ENCODE data around the gene UBALD2. TPM values are rescaled to one million over a fixed set of nuclear protein-coding genes. Genes with fewer than 3 reads are reported as not detected.
A peak's percentile ranks its signal among the peaks of the same experiment; 100 is the strongest.

Gene UBALD2
- polyA plus RNA-seq, 1 donor (not counting 4 experiments of a cell fraction or from before 2014, with no cell fraction given), result 33.9 TPM

DNA sequence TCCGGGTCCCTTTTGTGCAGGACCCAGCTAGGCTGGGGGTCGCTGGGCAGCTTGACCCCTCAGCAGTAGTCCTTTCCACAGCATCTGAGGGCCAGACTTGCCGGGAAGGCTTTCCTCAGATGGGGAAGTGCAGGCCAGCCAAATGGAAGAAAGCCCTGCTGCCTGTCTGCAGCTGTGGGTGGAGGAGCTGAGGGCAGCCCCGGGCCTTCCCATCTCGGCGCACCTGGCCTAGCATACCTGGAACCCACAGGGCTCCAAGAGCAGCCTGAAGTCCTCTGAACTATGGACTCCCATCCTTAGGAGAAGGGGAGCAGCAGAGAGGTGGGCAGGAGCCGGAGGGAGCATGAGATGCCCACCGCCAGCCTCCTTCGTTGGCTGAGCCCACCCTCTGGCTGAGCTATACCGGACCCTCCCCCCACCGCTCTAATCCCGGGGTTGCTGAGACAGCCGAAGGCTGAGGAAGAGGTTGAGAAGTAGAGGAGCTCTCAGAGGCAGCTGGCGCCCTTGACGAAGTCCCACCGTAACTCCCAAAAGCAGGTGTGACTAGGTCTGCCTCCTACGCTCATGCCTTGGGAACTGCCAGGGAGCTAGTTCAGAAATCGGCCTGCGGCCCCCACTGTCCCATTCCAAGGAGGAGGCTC is 13.2 kb downstream of the UBALD2 start:
- H3K79me2 ChIP-seq (ENCODE audit: control insufficient read depth, insufficient read depth, low read length), result no peaks in the 10 kb centered on the region
- no peak for DNase-seq (ENCODE audit: low read depth, low spot score)
- H3K27me3 ChIP-seq (ENCODE audit: control insufficient read depth, extremely low read depth, insufficient read depth, low read length), result no peaks in the 10 kb centered on the region
- H3K36me3 ChIP-seq (ENCODE audit: control insufficient read depth in 2 of 2, extremely low read depth in 1 of 2, insufficient read depth in 2 of 2, low read length in 2 of 2), result no peaks in the 10 kb centered on the region
- H3K4me2 ChIP-seq (ENCODE audit: control insufficient read depth, extremely low read depth, insufficient read depth, low read depth, low read length), result no peak overlapping the region
- TF ChIP-seq, protein P1, sequence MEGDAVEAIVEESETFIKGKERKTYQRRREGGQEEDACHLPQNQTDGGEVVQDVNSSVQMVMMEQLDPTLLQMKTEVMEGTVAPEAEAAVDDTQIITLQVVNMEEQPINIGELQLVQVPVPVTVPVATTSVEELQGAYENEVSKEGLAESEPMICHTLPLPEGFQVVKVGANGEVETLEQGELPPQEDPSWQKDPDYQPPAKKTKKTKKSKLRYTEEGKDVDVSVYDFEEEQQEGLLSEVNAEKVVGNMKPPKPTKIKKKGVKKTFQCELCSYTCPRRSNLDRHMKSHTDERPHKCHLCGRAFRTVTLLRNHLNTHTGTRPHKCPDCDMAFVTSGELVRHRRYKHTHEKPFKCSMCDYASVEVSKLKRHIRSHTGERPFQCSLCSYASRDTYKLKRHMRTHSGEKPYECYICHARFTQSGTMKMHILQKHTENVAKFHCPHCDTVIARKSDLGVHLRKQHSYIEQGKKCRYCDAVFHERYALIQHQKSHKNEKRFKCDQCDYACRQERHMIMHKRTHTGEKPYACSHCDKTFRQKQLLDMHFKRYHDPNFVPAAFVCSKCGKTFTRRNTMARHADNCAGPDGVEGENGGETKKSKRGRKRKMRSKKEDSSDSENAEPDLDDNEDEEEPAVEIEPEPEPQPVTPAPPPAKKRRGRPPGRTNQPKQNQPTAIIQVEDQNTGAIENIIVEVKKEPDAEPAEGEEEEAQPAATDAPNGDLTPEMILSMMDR (optimal IDR thresholded peaks at IDR 0.05 in 1 of 3, IDR thresholded peaks at IDR 0.05 in 1 of 3, conservative IDR thresholded peaks at IDR 0.05 in 1 of 3; ENCODE audit: extremely low read depth in 1 of 3, insufficient read depth in 2 of 3, low read length in 3 of 3), result no peak
- TF ChIP-seq EZH2 (IDR thresholded peaks at IDR 0.05; ENCODE audit: low read length), result no peak
- no peaks in the 10 kb centered on the region for H3K9me3 ChIP-seq (ENCODE audit: control insufficient read depth, low read depth, low read length)
- FAIRE-seq, result no peak
- H2AFZ ChIP-seq (ENCODE audit: control insufficient read depth, low read length), result no peak overlapping the region
- no peak overlapping the region for H3K27ac ChIP-seq (ENCODE audit: control insufficient read depth, insufficient read depth, low read length)
- H3K4me1 ChIP-seq (ENCODE audit: control insufficient read depth, extremely low read depth, insufficient read depth, low read length), result no peaks in the 10 kb centered on the region
- H3K9me1 ChIP-seq (ENCODE audit: control insufficient read depth, extremely low read depth, insufficient read depth, low read length), result no peaks in the 10 kb centered on the region
- H3K9ac ChIP-seq (ENCODE audit: control insufficient read depth, extremely low read depth, insufficient read depth, low read length), result no peak overlapping the region
- H3K4me3 ChIP-seq (ENCODE audit: control insufficient read depth in 2 of 3, extremely low read depth in 1 of 3, insufficient read depth in 2 of 3, low read depth in 1 of 3, low read length in 3 of 3), result no peak overlapping the region
- no peaks in the 10 kb centered on the region for H4K20me1 ChIP-seq (ENCODE audit: control insufficient read depth, extremely low read depth, insufficient read depth, low read length)
- dilution Hi-C loops (cut with MboI; ENCODE audit: extremely low pct_ligation_motif_present, low sequenced_read_pairs), result no loop called here

DNA sequence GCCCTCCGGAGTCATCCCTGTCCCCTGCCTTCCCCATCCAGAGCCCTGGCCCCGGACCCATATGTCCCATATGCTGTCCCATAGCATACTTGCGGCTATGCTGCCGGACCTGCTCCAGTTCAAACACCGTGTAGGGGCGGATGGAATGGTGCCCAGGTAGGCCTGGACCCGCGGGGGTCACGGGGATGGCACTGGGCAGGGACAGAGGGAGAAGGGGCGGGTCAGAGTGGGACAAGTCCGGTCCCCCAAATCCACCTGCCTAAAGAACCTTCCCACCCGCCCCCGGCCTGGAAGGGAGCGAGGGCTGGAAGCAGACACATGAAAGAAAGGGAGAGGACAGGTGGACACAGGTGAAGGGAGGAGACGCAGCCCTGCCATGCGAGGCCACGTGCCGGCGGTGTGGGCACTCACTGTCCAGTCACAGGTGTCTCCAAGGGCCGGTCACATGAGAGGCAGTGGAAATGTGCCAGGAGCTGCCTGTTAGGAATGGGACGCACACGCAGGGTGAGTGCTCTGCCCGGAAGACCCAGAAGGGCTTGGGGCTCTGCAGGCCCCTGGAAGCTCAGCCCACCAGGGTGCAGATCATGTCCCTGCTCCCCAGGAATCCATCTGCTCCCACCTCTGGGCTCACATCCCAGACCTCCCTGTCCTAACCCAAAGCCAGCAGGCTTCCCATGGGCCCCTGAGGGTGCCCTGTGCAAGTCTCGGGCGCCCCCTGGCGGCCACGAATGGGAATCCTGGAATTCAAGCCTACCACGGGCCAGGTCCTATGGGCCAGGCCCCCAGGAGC is 14.0 kb downstream of the UBALD2 start:
- DNase-seq (ENCODE audit: low read depth, low spot score), result no peak
- dilution Hi-C loops (cut with MboI; ENCODE audit: extremely low pct_ligation_motif_present, low sequenced_read_pairs), result no loop called here

More for the DNA sequence above, 14.0 kb downstream of the UBALD2 start:
- Histone ChIP-seq H3K4me3 (ENCODE audit: control insufficient read depth in 2 of 3, extremely low read depth in 1 of 3, insufficient read depth in 2 of 3, low read depth in 1 of 3, low read length in 3 of 3) (no peak overlapping the region), H3K27ac (ENCODE audit: control insufficient read depth, insufficient read depth, low read length) (no peak overlapping the region), H3K9ac (ENCODE audit: control insufficient read depth, extremely low read depth, insufficient read depth, low read length) (no peak overlapping the region), H4K20me1 (ENCODE audit: control insufficient read depth, extremely low read depth, insufficient read depth, low read length) (no peaks in the 10 kb centered on the region), H3K27me3 (ENCODE audit: control insufficient read depth, extremely low read depth, insufficient read depth, low read length) (no peaks in the 10 kb centered on the region), H3K4me1 (ENCODE audit: control insufficient read depth, extremely low read depth, insufficient read depth, low read length) (no peaks in the 10 kb centered on the region), H3K9me1 (ENCODE audit: control insufficient read depth, extremely low read depth, insufficient read depth, low read length) (no peaks in the 10 kb centered on the region), H2AFZ (ENCODE audit: control insufficient read depth, low read length) (no peak overlapping the region), H3K36me3 (ENCODE audit: control insufficient read depth in 2 of 2, extremely low read depth in 1 of 2, insufficient read depth in 2 of 2, low read length in 2 of 2) (no peaks in the 10 kb centered on the region), H3K4me2 (ENCODE audit: control insufficient read depth, extremely low read depth, insufficient read depth, low read depth, low read length) (no peak overlapping the region), H3K9me3 (ENCODE audit: control insufficient read depth, low read depth, low read length) (no peaks in the 10 kb centered on the region), H3K79me2 (ENCODE audit: control insufficient read depth, insufficient read depth, low read length) (no peaks in the 10 kb centered on the region)
- FAIRE-seq, result no peak
- TF ChIP-seq, protein P1 (optimal IDR thresholded peaks at IDR 0.05 in 1 of 3, IDR thresholded peaks at IDR 0.05 in 1 of 3, conservative IDR thresholded peaks at IDR 0.05 in 1 of 3; ENCODE audit: extremely low read depth in 1 of 3, insufficient read depth in 2 of 3, low read length in 3 of 3), result peak; percentile 82 to 93 (median 91)
- no peak for TF ChIP-seq EZH2 (IDR thresholded peaks at IDR 0.05; ENCODE audit: low read length)

All from keratinocyte (primary cell).